ES-I3 (cell line): ENCODE data around the gene GRK1.

Experiments
- H3K36me3 ChIP-seq: 2 replicates; pipeline ENCODE4 v1.6.1; 2013; ENCODE audit warnings: mild to moderate bottlenecking, low read length, control low read depth, moderate library complexity; ENCODE audit not compliant: insufficient read depth
- H3K4me1 ChIP-seq: 2 replicates; pipeline ENCODE4 v1.6.1; 2013; ENCODE audit warnings: mild to moderate bottlenecking, control low read depth, low read length; ENCODE audit not compliant: insufficient read depth
- H3K9ac ChIP-seq: 2 replicates; pipeline ENCODE4 v1.6.1; 2013; ENCODE audit warnings: low read depth, mild to moderate bottlenecking, low read length, moderate library complexity
- H3K9me3 ChIP-seq: 2 replicates; pipeline ENCODE4 v1.6.1; 2013; ENCODE audit warnings: mild to moderate bottlenecking, low read length, moderate library complexity; ENCODE audit not compliant: control insufficient read depth, insufficient read depth

The GRK1 gene

GRCh38 chr13:113775451-113776145 lies 108.6 kb downstream of the GRK1 start:
- H3K36me3 ChIP-seq: no peaks in the 10 kb centered on the region
- no peaks in the 10 kb centered on the region for H3K9me3 ChIP-seq
- H3K9ac ChIP-seq: no peak overlapping the region
- no peaks in the 10 kb centered on the region for H3K4me1 ChIP-seq

- no peak overlapping the region for H3K9ac ChIP-seq
Observed at GRCh38 chr13:113776231-113777125, 109.5 kb downstream of the GRK1 start.

GRCh38 chr13:113777311-113778260 lies 110.6 kb downstream of the GRK1 start:
- H3K9ac ChIP-seq: no peak overlapping the region
- H3K4me1 ChIP-seq: no peaks in the 10 kb centered on the region
- no peaks in the 10 kb centered on the region for H3K36me3 ChIP-seq
- H3K9me3 ChIP-seq: no peaks in the 10 kb centered on the region

More at GRCh38 chr13:113776231-113777125, 109.5 kb downstream of the GRK1 start:
- Histone ChIP-seq H3K4me1 (no peaks in the 10 kb centered on the region), H3K9me3 (no peaks in the 10 kb centered on the region), H3K36me3 (no peaks in the 10 kb centered on the region)

- Histone ChIP-seq H3K9me3 (no peaks in the 10 kb centered on the region), H3K9ac (no peak overlapping the region), H3K4me1 (no peaks in the 10 kb centered on the region), H3K36me3 (no peaks in the 10 kb centered on the region)
Observed at GRCh38 chr13:113781571-113781970, 114.6 kb downstream of the GRK1 start.

GRCh38 chr13:113782472-113782871 lies 115.5 kb downstream of the GRK1 start:
- H3K9me3 ChIP-seq: no peaks in the 10 kb centered on the region
- H3K36me3 ChIP-seq: no peaks in the 10 kb centered on the region
- no peaks in the 10 kb centered on the region for H3K4me1 ChIP-seq
- no peak overlapping the region for H3K9ac ChIP-seq

GRCh38 chr13:113783200-113783881 lies 116.3 kb downstream of the GRK1 start:
- no peaks in the 10 kb centered on the region for H3K36me3 ChIP-seq

GRCh38 chr13:113783966-113784644 lies 117.1 kb downstream of the GRK1 start:
- H3K36me3 ChIP-seq: no peaks in the 10 kb centered on the region
- H3K9ac ChIP-seq: no peak overlapping the region
- H3K9me3 ChIP-seq: no peaks in the 10 kb centered on the region
- H3K4me1 ChIP-seq: no peaks in the 10 kb centered on the region

More at GRCh38 chr13:113783200-113783881, 116.3 kb downstream of the GRK1 start:
- Histone ChIP-seq H3K9ac (no peak overlapping the region), H3K4me1 (no peaks in the 10 kb centered on the region), H3K9me3 (no peaks in the 10 kb centered on the region)

- Histone ChIP-seq H3K9me3 (no peaks in the 10 kb centered on the region), H3K9ac (no peak overlapping the region), H3K4me1 (no peaks in the 10 kb centered on the region), H3K36me3 (no peaks in the 10 kb centered on the region)
Observed at GRCh38 chr13:113784645-113785024, 117.6 kb downstream of the GRK1 start.

GRCh38 chr13:113785051-113786010 lies 118.3 kb downstream of the GRK1 start:
- Histone ChIP-seq H3K4me1 (no peaks in the 10 kb centered on the region), H3K36me3 (no peaks in the 10 kb centered on the region), H3K9me3 (no peaks in the 10 kb centered on the region), H3K9ac (no peak overlapping the region)

- Histone ChIP-seq H3K36me3 (no peaks in the 10 kb centered on the region), H3K9ac (no peak overlapping the region)
Observed at GRCh38 chr13:113786262-113786841, 119.3 kb downstream of the GRK1 start.

More at GRCh38 chr13:113786262-113786841, 119.3 kb downstream of the GRK1 start:
- Histone ChIP-seq H3K9me3 (no peaks in the 10 kb centered on the region), H3K4me1 (no peaks in the 10 kb centered on the region)
